Prostate gland (tissue), 2 donors: ENCODE data around the gene ALOX12. TPM values are rescaled to one million over a fixed set of nuclear protein-coding genes. Genes with fewer than 3 reads are reported as not detected.
A peak's percentile ranks its signal among the peaks of the same experiment; 100 is the strongest.

Experiments used
- DNase-seq: peaks from one replicate; pipeline ENCODE4 v3.0.0-alpha.2; 2019; ENCODE audit warnings: low spot score
- H3K27ac ChIP-seq, 2 donors: fragments of 200-600 bp; sonication (generic); 2 replicates each; pipeline ENCODE4 v1.5.1; 2017 to 2019
- H3K27me3 ChIP-seq: fragments of 200-600 bp; sonication (generic); replicated peaks from 2 replicates; pipeline ENCODE4 v1.5.1; 2019; ENCODE audit not compliant: insufficient read depth
- H3K36me3 ChIP-seq, 2 donors: fragments of 200-600 bp; sonication (generic); 1 replicate in 1 of 2; 2 replicates in 1 of 2; pipeline versions ENCODE4 v1.5.1 to v1.8.1; 2017 to 2019
- H3K4me1 ChIP-seq: fragments of 200-600 bp; sonication (generic); replicated peaks from 2 replicates; pipeline ENCODE4 v1.5.1; 2019
- H3K4me3 ChIP-seq, 2 donors: fragments of 200-600 bp; sonication (generic); 2 replicates each; pipeline ENCODE4 v1.5.1; 2017 to 2019
- H3K9me3 ChIP-seq: fragments of 200-600 bp; sonication (generic); 2 replicates; pipeline ENCODE4 v1.5.1; 2017
- POLR2A ChIP-seq: fragments of 450-650 bp; IDR thresholded peaks from one replicate; pipeline ENCODE4 v1.6.1; 2016; ENCODE audit warnings: antibody characterized with exemption, mild to moderate bottlenecking
- POLR2AphosphoS5 ChIP-seq: sonication (generic); formaldehyde crosslinking; IDR thresholded peaks from one replicate; pipeline ENCODE4 v1.6.1; 2017; ENCODE audit warnings: antibody characterized with exemption
- WGBS: methylation state at CpG from one replicate; pipeline ENCODE4 v1.1.5; 2018; 5-methylcytosine and 5-hydroxymethylcytosine counted together
- intact Hi-C: fragments of 100-400 bp; cut with DNase I; formaldehyde crosslinking; loops from one replicate; pipeline ENCODE4 v1.14.2; 2022
- total RNA-seq, 2 donors: library from RNA; depleted of rRNA; stranded (reverse); fragments of >200 nt; gene quantifications; one replicate each; pipeline ENCODE4 v1.1.0, GENCODE V29; 2016
- TF ChIP-seq, protein P1 (sequence below), 4 experiments: fragments of 200-600 bp in 2 of 4; fragments of 450-650 bp in 2 of 4; sonication (generic) in 2 of 4; IDR thresholded peaks; 1 replicate in 3 of 4; 2 replicates in 1 of 4; pipeline ENCODE4 v1.5.1; 2016 to 2019; ENCODE audit warnings: antibody characterized with exemption in 4 of 4, mild to moderate bottlenecking in 2 of 4, moderate library complexity in 2 of 4

ALOX12 gene
- total RNA-seq, 2 donors from 2014 or later: 0.27 to 0.62 TPM

DNA sequence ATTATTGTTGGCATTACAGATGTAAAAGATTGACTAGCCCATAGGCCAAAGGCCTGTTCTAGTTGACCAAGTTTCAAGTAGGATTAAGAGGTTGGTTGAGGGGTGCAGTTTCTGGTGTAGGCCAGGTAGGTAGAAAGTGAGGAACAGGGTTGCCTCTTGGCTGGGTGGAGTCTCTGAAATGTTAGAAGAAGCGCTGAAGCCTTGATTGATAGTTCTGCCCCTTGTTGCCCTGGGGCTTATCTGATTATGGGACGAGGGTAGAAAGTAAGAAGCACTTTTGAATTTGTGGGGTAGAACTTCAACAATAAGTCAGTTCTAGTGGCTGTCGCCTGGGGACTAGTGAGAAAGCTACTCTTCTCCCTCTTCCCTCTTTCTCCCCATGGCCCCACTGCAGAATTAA lies 33.2 kb downstream of the ALOX12 start:
- Histone ChIP-seq H3K4me3 (no peak overlapping the region), H3K9me3 (no peaks in the 10 kb centered on the region), H3K4me1 (no peaks in the 10 kb centered on the region), H3K27ac (peak overlapping the region in 1 of 2 donors; percentile 6), H3K27me3 (no peaks in the 10 kb centered on the region), H3K36me3 (no peaks in the 10 kb centered on the region)
- intact Hi-C loops: no loop called here
- no peak for DNase-seq
- TF ChIP-seq, protein P1, sequence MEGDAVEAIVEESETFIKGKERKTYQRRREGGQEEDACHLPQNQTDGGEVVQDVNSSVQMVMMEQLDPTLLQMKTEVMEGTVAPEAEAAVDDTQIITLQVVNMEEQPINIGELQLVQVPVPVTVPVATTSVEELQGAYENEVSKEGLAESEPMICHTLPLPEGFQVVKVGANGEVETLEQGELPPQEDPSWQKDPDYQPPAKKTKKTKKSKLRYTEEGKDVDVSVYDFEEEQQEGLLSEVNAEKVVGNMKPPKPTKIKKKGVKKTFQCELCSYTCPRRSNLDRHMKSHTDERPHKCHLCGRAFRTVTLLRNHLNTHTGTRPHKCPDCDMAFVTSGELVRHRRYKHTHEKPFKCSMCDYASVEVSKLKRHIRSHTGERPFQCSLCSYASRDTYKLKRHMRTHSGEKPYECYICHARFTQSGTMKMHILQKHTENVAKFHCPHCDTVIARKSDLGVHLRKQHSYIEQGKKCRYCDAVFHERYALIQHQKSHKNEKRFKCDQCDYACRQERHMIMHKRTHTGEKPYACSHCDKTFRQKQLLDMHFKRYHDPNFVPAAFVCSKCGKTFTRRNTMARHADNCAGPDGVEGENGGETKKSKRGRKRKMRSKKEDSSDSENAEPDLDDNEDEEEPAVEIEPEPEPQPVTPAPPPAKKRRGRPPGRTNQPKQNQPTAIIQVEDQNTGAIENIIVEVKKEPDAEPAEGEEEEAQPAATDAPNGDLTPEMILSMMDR (IDR thresholded peaks at IDR 0.05): no peak
- TF ChIP-seq POLR2A (no peak), POLR2AphosphoS5 (no peak)
- 75% methylated on average over 3 of the region's 3 CpGs for WGBS

DNA sequence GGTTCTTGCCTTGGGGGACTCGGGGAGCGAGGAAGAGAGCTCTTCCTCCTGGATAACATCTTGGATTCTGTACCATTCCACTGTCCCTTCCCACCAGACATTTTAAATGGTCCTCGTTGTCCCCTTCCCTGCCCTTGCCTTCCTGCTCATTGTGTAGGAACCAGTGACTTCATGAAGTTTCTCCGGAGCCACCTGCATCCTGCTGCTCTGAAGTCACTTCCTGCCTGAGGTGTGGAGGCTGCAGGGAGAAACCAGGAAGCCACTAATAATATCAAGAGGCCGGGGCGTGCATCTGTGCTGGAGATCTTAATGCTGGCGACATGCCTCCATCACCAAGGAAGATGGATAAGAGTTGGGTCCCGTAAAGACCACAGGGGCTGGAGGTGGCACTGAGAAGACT lies 33.8 kb downstream of the ALOX12 start:
- TF ChIP-seq POLR2A (no peak), POLR2AphosphoS5 (peak; percentile 46)
- no peaks in the 10 kb centered on the region for H3K27me3 ChIP-seq
- peak overlapping the region in 1 of 2 donors; percentile 6 for H3K27ac ChIP-seq
- DNase-seq: no peak
- H3K4me3 ChIP-seq: no peak overlapping the region
- no peaks in the 10 kb centered on the region for H3K9me3 ChIP-seq
- intact Hi-C loops: no loop called here
- no peaks in the 10 kb centered on the region for H3K36me3 ChIP-seq
- no peaks in the 10 kb centered on the region for H3K4me1 ChIP-seq
- 79% methylated on average over 8 of the region's 8 CpGs for WGBS

DNA sequence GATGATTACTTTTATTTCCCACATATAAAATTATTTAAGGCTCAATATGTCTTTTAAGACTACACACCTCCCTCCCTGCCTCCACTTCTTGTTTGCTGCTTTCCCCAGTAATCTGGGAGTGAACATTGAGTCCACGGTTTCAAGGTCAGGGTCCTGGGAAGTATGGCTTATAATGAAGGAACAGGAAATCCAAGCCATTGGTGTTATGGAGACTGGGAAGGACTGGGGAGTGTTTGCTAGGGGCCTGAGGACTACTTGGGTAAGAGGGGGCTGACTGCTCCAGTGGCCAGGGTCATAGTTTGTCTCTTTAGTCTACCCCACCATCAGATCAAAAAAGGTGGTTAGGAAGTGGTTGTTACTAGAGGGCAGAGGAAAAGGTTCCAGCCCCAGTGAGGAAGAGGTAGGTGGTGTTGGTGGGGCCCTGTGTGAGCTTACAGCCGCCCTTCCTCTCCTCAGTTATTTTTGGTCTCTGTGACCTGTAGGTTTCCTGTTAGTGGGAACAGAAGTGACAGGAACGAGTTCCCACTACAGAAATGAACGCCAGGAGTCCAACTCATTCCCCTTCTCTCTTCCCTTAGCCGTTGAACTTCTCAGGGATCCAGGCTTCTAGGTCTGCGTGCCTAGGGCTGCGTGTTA lies 39.2 kb downstream of the ALOX12 start:
- Histone ChIP-seq H3K4me3 (peak overlapping the region; percentile 44 to 53), H3K27ac (peak overlapping the region; percentile 72 to 79), H3K36me3 (no peaks in the 10 kb centered on the region), H3K27me3 (no peaks in the 10 kb centered on the region), H3K9me3 (no peaks in the 10 kb centered on the region), H3K4me1 (no peaks in the 10 kb centered on the region)
- intact Hi-C loops: no loop called here
- no peak for TF ChIP-seq POLR2A
- TF ChIP-seq, protein P1 (IDR thresholded peaks at IDR 0.05): no peak
- TF ChIP-seq POLR2AphosphoS5: no peak
- DNase-seq: no peak
- 27% methylated on average over 7 of the region's 7 CpGs for WGBS

DNA sequence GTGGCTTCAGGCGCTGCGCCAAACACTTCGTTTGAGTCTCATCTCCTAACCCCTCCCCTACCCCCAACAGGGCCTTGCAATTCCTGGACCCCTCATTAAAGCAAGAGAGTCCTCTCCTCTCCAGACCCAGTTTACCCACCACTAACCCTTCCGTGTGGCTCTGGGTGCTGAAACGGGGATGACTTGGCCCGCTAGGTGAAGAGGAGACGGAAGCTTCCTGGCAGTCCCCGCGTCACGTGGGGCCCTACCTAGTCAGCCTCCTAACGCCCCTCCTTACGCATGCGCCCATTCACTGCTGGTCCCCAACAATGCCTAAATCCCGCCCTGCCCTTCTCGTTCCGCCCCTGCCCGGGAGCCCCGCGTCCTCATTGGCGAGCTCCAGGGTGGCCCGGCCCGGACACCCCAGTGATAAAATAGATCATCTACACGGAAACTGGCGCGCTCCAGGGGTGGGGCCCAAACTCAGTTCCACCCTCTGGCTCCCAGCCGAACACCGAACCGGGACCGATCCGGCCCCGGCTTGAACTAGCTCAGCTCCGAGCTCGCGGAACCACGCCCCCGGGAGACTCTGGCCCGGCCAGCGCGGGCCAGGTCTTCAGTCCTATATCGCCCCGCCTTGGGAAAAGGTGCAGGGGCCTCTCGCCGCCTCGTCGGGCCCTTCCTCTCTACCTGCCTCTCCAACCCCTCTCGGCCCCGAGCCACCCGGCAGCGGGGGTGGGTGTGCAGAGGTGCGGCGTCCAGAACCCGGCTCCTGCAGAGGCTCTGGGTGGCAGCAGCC lies 39.9 kb downstream of the ALOX12 start, which contains the start of gene SLC16A13:
Gene SLC16A13, plus strand, starts transcription at position 425 of the 778 bp plus-strand sequence. CDS start 368 bp downstream, outside the sequence.
- Histone ChIP-seq H3K27me3 (no peaks in the 10 kb centered on the region), H3K36me3 (no peaks in the 10 kb centered on the region), H3K27ac (peak within 1 kb of the TSS; percentile 72 to 79), H3K9me3 (no peaks in the 10 kb centered on the region), H3K4me1 (no peaks in the 10 kb centered on the region), H3K4me3 (peak within 1 kb of the TSS; percentile 44 to 53)
- peak; percentile 99 for DNase-seq
- intact Hi-C loops: no loop called here
- WGBS: 1% methylated on average over 31 of the region's 52 CpGs
- TF ChIP-seq, protein P1 (IDR thresholded peaks at IDR 0.05): peak in 1 of 4 experiments; percentile 20
- TF ChIP-seq POLR2AphosphoS5: peak; percentile 96
- TF ChIP-seq POLR2A: peak; percentile 79

DNA sequence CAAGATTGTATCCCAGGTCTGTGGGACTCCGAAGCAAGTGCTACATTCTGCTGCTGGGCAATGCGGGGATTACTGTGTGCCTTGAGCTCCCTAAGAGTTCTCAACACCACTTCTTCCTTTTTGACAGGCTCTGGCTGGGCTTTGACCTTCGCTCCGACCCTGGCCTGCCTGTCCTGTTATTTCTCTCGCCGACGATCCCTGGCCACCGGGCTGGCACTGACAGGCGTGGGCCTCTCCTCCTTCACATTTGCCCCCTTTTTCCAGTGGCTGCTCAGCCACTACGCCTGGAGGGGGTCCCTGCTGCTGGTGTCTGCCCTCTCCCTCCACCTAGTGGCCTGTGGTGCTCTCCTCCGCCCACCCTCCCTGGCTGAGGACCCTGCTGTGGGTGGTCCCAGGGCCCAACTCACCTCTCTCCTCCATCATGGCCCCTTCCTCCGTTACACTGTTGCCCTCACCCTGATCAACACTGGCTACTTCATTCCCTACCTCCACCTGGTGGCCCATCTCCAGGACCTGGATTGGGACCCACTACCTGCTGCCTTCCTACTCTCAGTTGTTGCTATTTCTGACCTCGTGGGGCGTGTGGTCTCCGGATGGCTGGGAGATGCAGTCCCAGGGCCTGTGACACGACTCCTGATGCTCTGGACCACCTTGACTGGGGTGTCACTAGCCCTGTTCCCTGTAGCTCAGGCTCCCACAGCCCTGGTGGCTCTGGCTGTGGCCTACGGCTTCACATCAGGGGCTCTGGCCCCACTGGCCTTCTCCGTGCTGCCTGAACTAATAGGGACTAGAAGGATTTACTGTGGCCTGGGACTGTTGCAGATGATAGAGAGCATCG lies 42.4 kb downstream of the ALOX12 start:
- Histone ChIP-seq H3K9me3 (no peaks in the 10 kb centered on the region), H3K4me1 (peaks cover 11% of the 10 kb centered on the region), H3K4me3 (no peak overlapping the region), H3K27ac (no peak overlapping the region), H3K36me3 (no peaks in the 10 kb centered on the region), H3K27me3 (no peaks in the 10 kb centered on the region)
- no peak for DNase-seq
- WGBS: 89% methylated on average over 19 of the region's 19 CpGs
- intact Hi-C loops: no loop called here
- TF ChIP-seq POLR2AphosphoS5 (no peak), POLR2A (no peak)
- TF ChIP-seq, protein P1 (IDR thresholded peaks at IDR 0.05): no peak
